SK-N-SH treated with all-trans-retinoic acid at 6 μM for 48 hours (cell line): ENCODE results near the gene TBL1X.

Experiments used
- ATAC-seq: fragments of 200-7000 bp; cut with Tn5 transposase; 3 replicates; pipeline ENCODE4 v1.9.1; 2020; ENCODE audit warnings: mild to moderate bottlenecking, moderate library complexity
- ARNTL ChIP-seq: fragments of 450-650 bp; formaldehyde crosslinking; IDR thresholded peaks from 2 replicates; pipeline ENCODE4 v1.5.0; 2020; ENCODE audit warnings: low read depth, mild to moderate bottlenecking, moderate library complexity, borderline replicate concordance
- BACH2 ChIP-seq: fragments of 250-450 bp; sonication (Bioruptor Pico); IDR thresholded peaks from 2 replicates; pipeline ENCODE4 v1.9.0; 2021; ENCODE audit warnings: mild to moderate bottlenecking, borderline replicate concordance
- CSDC2 ChIP-seq: fragments of 250-450 bp; sonication (Bioruptor Pico); IDR thresholded peaks from 2 replicates; pipeline ENCODE4 v1.5.0; 2020; ENCODE audit warnings: mild to moderate bottlenecking, moderate library complexity
- CSRNP3 ChIP-seq: fragments of 250-450 bp; sonication (Bioruptor Pico); IDR thresholded peaks from 2 replicates; pipeline ENCODE4 v1.5.1; 2021; ENCODE audit warnings: mild to moderate bottlenecking, moderate library complexity
- ESRRG ChIP-seq: fragments of 250-450 bp; sonication (Bioruptor Pico); IDR thresholded peaks from 2 replicates; pipeline ENCODE4 v1.6.1; 2021; ENCODE audit warnings: mild to moderate bottlenecking
- GLIS3 ChIP-seq: fragments of 250-450 bp; sonication (Bioruptor Pico); IDR thresholded peaks from 2 replicates; pipeline ENCODE4 v1.5.0; 2020; ENCODE audit warnings: mild to moderate bottlenecking, moderate library complexity
- ISL1 ChIP-seq: fragments of 250-450 bp; sonication (Bioruptor Pico); IDR thresholded peaks from 2 replicates; pipeline ENCODE4 v2.1.2; 2022; ENCODE audit warnings: mild to moderate bottlenecking, moderate library complexity
- OSR1 ChIP-seq: fragments of 250-450 bp; sonication (Bioruptor Pico); IDR thresholded peaks from 2 replicates; pipeline ENCODE4 v1.8.0; 2022; ENCODE audit warnings: moderate library complexity, mild to moderate bottlenecking, inconsistent platforms
- PPARA ChIP-seq: fragments of 250-450 bp; sonication (Bioruptor Pico); IDR thresholded peaks from 2 replicates; pipeline ENCODE4 v1.5.0; 2020; ENCODE audit warnings: mild to moderate bottlenecking, borderline replicate concordance
- RARB ChIP-seq: fragments of 250-450 bp; sonication (Bioruptor Pico); IDR thresholded peaks from 2 replicates; pipeline ENCODE4 v1.8.0; 2021; ENCODE audit warnings: mild to moderate bottlenecking, moderate library complexity
- SNAI2 ChIP-seq: fragments of 250-450 bp; sonication (Bioruptor Pico); IDR thresholded peaks from 2 replicates; pipeline ENCODE4 v1.5.0; 2020; ENCODE audit warnings: mild to moderate bottlenecking, moderate library complexity
- TCF4 ChIP-seq: fragments of 250-450 bp; sonication (Bioruptor Pico); IDR thresholded peaks from 2 replicates; pipeline ENCODE4 v1.8.0; 2021; ENCODE audit warnings: mild to moderate bottlenecking, moderate library complexity, borderline replicate concordance
- TOX ChIP-seq: fragments of 250-450 bp; sonication (Bioruptor Pico); IDR thresholded peaks from 2 replicates; pipeline ENCODE4 v1.8.0; 2021; ENCODE audit warnings: mild to moderate bottlenecking, moderate library complexity, borderline replicate concordance
- TSHZ2 ChIP-seq: fragments of 250-450 bp; sonication (Bioruptor Pico); IDR thresholded peaks from 2 replicates; pipeline ENCODE4 v1.5.0; 2020; ENCODE audit warnings: mild to moderate bottlenecking, moderate library complexity
- ZC3H10 ChIP-seq: fragments of 250-450 bp; sonication (Bioruptor Pico); IDR thresholded peaks from 2 replicates; pipeline ENCODE4 v1.5.1; 2021; ENCODE audit warnings: mild to moderate bottlenecking, moderate library complexity
- ZFP3 ChIP-seq: fragments of 250-450 bp; sonication (Bioruptor Pico); IDR thresholded peaks from 2 replicates; pipeline ENCODE4 v1.5.0; 2020; ENCODE audit warnings: mild to moderate bottlenecking, moderate library complexity
- ZFP30 ChIP-seq: fragments of 450-650 bp; formaldehyde crosslinking; IDR thresholded peaks from 2 replicates; pipeline ENCODE4 v1.5.0; 2022; ENCODE audit warnings: mild to moderate bottlenecking, moderate library complexity
- ZNF565 ChIP-seq: fragments of 450-650 bp; formaldehyde crosslinking; conservative IDR thresholded peaks from 2 replicates; pipeline ENCODE4 v1.5.0; 2020; ENCODE audit warnings: low read depth, mild to moderate bottlenecking, moderate library complexity
- ZNF70 ChIP-seq: fragments of 450-650 bp; formaldehyde crosslinking; IDR thresholded peaks from 2 replicates; pipeline ENCODE4 v1.5.0; 2020; ENCODE audit warnings: mild to moderate bottlenecking, moderate library complexity
- ZNF8 ChIP-seq: fragments of 450-650 bp; formaldehyde crosslinking; IDR thresholded peaks from 2 replicates; pipeline ENCODE4 v1.5.0; 2020; ENCODE audit warnings: mild to moderate bottlenecking, moderate library complexity
- TF ChIP-seq, protein P1 (sequence below): fragments of 250-450 bp; sonication (Bioruptor Pico); IDR thresholded peaks from 2 replicates; pipeline ENCODE4 v1.8.0; 2021; ENCODE audit warnings: low read depth, mild to moderate bottlenecking, moderate library complexity, borderline replicate concordance
- TF ChIP-seq, protein P2 (sequence below): fragments of 250-450 bp; sonication (Bioruptor Pico); IDR thresholded peaks from 2 replicates; pipeline ENCODE4 v1.5.1; 2020; ENCODE audit warnings: low read depth, mild to moderate bottlenecking, moderate library complexity
- TF ChIP-seq, protein P3 (sequence below): fragments of 250-450 bp; sonication (Bioruptor Pico); IDR thresholded peaks from 2 replicates; pipeline ENCODE4 v1.8.0; 2020; ENCODE audit warnings: mild to moderate bottlenecking, moderate library complexity, borderline replicate concordance

The TBL1X gene

GRCh38 chrX:9488586-9488985, 23.7 kb downstream of the TBL1X start:
- TF ChIP-seq GLIS3 (CRISPR knock-in tag) (no peak), RARB (CRISPR knock-in tag) (no peak), ISL1 (CRISPR knock-in tag) (no peak), TCF4 (no peak), ZFP3 (CRISPR knock-in tag) (no peak), SNAI2 (CRISPR knock-in tag) (no peak), ZFP30 (no peak), CSDC2 (no peak), ZC3H10 (CRISPR knock-in tag) (no peak), ZNF565 (CRISPR knock-in tag) (no peak), TOX (CRISPR knock-in tag) (no peak), TSHZ2 (CRISPR knock-in tag) (no peak), PPARA (CRISPR knock-in tag) (no peak), ARNTL (CRISPR knock-in tag) (no peak), ESRRG (CRISPR knock-in tag) (no peak), CSRNP3 (no peak)
- TF ChIP-seq, protein P1, sequence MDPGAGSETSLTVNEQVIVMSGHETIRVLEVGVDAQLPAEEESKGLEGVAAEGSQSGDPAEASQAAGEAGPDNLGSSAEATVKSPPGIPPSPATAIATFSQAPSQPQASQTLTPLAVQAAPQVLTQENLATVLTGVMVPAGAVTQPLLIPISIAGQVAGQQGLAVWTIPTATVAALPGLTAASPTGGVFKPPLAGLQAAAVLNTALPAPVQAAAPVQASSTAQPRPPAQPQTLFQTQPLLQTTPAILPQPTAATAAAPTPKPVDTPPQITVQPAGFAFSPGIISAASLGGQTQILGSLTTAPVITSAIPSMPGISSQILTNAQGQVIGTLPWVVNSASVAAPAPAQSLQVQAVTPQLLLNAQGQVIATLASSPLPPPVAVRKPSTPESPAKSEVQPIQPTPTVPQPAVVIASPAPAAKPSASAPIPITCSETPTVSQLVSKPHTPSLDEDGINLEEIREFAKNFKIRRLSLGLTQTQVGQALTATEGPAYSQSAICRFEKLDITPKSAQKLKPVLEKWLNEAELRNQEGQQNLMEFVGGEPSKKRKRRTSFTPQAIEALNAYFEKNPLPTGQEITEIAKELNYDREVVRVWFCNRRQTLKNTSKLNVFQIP: no peak
- no peak for ATAC-seq

DNA sequence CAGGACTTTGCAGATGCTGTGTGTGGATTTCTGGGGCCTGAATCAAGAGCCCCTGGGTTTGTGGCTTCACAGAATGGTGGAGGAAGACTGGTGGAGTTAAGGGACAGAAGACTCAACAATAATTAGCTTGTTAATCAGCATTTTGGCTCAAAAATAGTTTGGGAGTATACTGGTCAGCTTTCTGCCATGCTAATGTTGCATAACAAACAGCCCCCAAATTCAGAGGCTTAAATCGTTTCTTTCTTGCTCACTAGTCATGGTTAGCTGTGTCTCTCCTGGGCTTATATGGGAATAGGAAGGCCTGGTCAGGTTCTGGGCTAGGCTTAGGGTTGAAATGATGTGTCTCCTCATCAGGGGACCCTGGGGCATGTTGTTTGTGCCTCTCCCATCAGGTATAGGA, 24.4 kb downstream of the TBL1X start:
- no peak for TF ChIP-seq ZFP3 (CRISPR knock-in tag)
- TF ChIP-seq ESRRG (CRISPR knock-in tag): no peak
- TF ChIP-seq CSDC2: no peak
- no peak for TF ChIP-seq SNAI2 (CRISPR knock-in tag)
- no peak for TF ChIP-seq ZC3H10 (CRISPR knock-in tag)
- no peak for TF ChIP-seq ZNF70 (CRISPR knock-in tag)
- TF ChIP-seq RARB (CRISPR knock-in tag): no peak
- TF ChIP-seq, protein P2, sequence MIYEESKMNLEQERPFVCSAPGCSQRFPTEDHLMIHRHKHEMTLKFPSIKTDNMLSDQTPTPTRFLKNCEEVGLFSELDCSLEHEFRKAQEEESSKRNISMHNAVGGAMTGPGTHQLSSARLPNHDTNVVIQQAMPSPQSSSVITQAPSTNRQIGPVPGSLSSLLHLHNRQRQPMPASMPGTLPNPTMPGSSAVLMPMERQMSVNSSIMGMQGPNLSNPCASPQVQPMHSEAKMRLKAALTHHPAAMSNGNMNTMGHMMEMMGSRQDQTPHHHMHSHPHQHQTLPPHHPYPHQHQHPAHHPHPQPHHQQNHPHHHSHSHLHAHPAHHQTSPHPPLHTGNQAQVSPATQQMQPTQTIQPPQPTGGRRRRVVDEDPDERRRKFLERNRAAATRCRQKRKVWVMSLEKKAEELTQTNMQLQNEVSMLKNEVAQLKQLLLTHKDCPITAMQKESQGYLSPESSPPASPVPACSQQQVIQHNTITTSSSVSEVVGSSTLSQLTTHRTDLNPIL: no peak
- TF ChIP-seq ARNTL (CRISPR knock-in tag): no peak
- TF ChIP-seq ZNF565 (CRISPR knock-in tag): no peak
- no peak for TF ChIP-seq ISL1 (CRISPR knock-in tag)
- no peak for TF ChIP-seq BACH2
- no peak for TF ChIP-seq OSR1 (CRISPR knock-in tag)
- TF ChIP-seq, protein P1: no peak
- TF ChIP-seq, protein P3, sequence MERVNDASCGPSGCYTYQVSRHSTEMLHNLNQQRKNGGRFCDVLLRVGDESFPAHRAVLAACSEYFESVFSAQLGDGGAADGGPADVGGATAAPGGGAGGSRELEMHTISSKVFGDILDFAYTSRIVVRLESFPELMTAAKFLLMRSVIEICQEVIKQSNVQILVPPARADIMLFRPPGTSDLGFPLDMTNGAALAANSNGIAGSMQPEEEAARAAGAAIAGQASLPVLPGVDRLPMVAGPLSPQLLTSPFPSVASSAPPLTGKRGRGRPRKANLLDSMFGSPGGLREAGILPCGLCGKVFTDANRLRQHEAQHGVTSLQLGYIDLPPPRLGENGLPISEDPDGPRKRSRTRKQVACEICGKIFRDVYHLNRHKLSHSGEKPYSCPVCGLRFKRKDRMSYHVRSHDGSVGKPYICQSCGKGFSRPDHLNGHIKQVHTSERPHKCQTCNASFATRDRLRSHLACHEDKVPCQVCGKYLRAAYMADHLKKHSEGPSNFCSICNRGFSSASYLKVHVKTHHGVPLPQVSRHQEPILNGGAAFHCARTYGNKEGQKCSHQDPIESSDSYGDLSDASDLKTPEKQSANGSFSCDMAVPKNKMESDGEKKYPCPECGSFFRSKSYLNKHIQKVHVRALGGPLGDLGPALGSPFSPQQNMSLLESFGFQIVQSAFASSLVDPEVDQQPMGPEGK (CRISPR knock-in tag): no peak
- TF ChIP-seq TCF4: no peak
- no peak for TF ChIP-seq ZNF8
- no peak for TF ChIP-seq TOX (CRISPR knock-in tag)
- TF ChIP-seq CSRNP3: no peak
- no peak for ATAC-seq
